Pancreas (tissue), 10 donors: ENCODE data around the gene CDHR5. TPM values are rescaled to one million over a fixed set of nuclear protein-coding genes. Genes with fewer than 3 reads are reported as not detected.

Source experiments
- ATAC-seq, 4 donors: fragments of 200-7000 bp; cut with Tn5 transposase; one replicate each; pipeline versions ENCODE4 v1.8.0 to v1.9.1; 2020; ENCODE audit warnings: mild to moderate bottlenecking in 4 of 4, moderate library complexity in 4 of 4
- DNase-seq, 6 donors: peaks; one replicate each; pipeline ENCODE4 v3.0.0-alpha.2; 2020
- FAIRE-seq: peaks from 2 replicates; lab custom pipeline; 2012; peaks lifted over from hg19 to GRCh38; lab: Jason Lieb, UNC
- H3K27ac ChIP-seq, 4 donors: fragments of 200-600 bp; sonication (generic); 1 replicate in 3 of 4; 2 replicates in 1 of 4; pipeline versions ENCODE4 v1.5.0 to v1.8.0; 2020
- H3K27me3 ChIP-seq, 4 donors: fragments of 200-600 bp; one replicate each; pipeline ENCODE4 v1.8.0; 2021
- H3K36me3 ChIP-seq, 3 donors: fragments of 200-600 bp; sonication (generic) in 1 of 3; one replicate each; pipeline versions ENCODE4 v1.5.0 to v1.8.0; 2020 to 2021
- H3K4me1 ChIP-seq, 3 donors: fragments of 200-600 bp; one replicate each; pipeline ENCODE4 v1.8.0; 2021
- H3K4me3 ChIP-seq, 4 donors: fragments of 200-600 bp; sonication (generic) in 2 of 4; one replicate each; pipeline versions ENCODE4 v1.5.0 to v1.8.0; 2020 to 2021
- H3K9me3 ChIP-seq, 4 donors: fragments of 200-600 bp; one replicate each; pipeline ENCODE4 v1.8.0; 2021
- WGBS, 2 donors: extraction: QIAGEN DNeasy Blood & Tissue Kit; methylation state at CpG; one replicate each; pipeline ENCODE4 v1.1.7; 2013; 5-methylcytosine and 5-hydroxymethylcytosine counted together
- intact Hi-C, 3 donors: fragments of 100-400 bp; cut with DNase I; formaldehyde crosslinking; loops; one replicate each; pipeline versions ENCODE4 v1.11.1 to v1.14.2; 2022
- polyA plus RNA-seq, 2 donors: library from polyadenylated mRNA; stranded (reverse); fragments of 200-250 nt; gene quantifications; one replicate each; pipeline ENCODE4 v1.2.3, GENCODE V29; 2013
- total RNA-seq, 6 donors: library from RNA; stranded (reverse); fragmentation: NEBNext Ultra II Directional in 4 of 6; extraction: Animal tissue kit (Norgen Biotek cat#: 25700) in 4 of 6; gene quantifications; one replicate each; pipeline versions ENCODE4 v1.2.1 to v1.2.4, GENCODE V29; 2021 to 2023
- TF ChIP-seq, protein P1 (sequence below), 4 donors: fragments of 200-600 bp; sonication (generic) in 3 of 4; IDR thresholded peaks; one replicate each; pipeline versions ENCODE4 v1.5.0 to v1.8.0; 2021; ENCODE audit warnings: antibody characterized with exemption in 4 of 4
- donor health status: healthy with polysubstance abuse.
- donor health status: DM: no; HTN: no; CAD: no; lungs with moderate emphysema.
- donor health status: DM: no; HTN: no; CAD: no.
- donor health status: control.
- donor health status: control.
- donor health status: Bipolar disorder and iron deficiency.
- donor health status: DM: yes; HTN: yes; CAD: no.
- donor health status: DM: no; HTN: no; CAD: no.
- donor health status: DM: no; HTN: no; CAD: no.
- donor health status: DM: yes; HTN: yes; CAD: no.

Gene CDHR5
- total and polyA plus RNA-seq, 8 donors, result 0.61 to 4.4 (median 1.5) TPM

- H3K27ac ChIP-seq, result no peak overlapping the region
- intact Hi-C loops, result no loop called here
- no peaks in the 10 kb centered on the region for H3K9me3 ChIP-seq
- TF ChIP-seq, protein P1, sequence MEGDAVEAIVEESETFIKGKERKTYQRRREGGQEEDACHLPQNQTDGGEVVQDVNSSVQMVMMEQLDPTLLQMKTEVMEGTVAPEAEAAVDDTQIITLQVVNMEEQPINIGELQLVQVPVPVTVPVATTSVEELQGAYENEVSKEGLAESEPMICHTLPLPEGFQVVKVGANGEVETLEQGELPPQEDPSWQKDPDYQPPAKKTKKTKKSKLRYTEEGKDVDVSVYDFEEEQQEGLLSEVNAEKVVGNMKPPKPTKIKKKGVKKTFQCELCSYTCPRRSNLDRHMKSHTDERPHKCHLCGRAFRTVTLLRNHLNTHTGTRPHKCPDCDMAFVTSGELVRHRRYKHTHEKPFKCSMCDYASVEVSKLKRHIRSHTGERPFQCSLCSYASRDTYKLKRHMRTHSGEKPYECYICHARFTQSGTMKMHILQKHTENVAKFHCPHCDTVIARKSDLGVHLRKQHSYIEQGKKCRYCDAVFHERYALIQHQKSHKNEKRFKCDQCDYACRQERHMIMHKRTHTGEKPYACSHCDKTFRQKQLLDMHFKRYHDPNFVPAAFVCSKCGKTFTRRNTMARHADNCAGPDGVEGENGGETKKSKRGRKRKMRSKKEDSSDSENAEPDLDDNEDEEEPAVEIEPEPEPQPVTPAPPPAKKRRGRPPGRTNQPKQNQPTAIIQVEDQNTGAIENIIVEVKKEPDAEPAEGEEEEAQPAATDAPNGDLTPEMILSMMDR (IDR thresholded peaks at IDR 0.05), result no peak
- no peaks in the 10 kb centered on the region for H3K27me3 ChIP-seq
- DNase-seq (no peak), ATAC-seq (no peak), FAIRE-seq (no peak)
- WGBS, 2 donors, result 86% methylated on average over 13 to 15 of the region's 15 CpGs
- no peaks in the 10 kb centered on the region for H3K36me3 ChIP-seq
- H3K4me3 ChIP-seq, result no peak overlapping the region
- no peaks in the 10 kb centered on the region for H3K4me1 ChIP-seq
These were observed 40.4 kb upstream of the CDHR5 start for GRCh38 chr11:665062-665703.

DNA sequence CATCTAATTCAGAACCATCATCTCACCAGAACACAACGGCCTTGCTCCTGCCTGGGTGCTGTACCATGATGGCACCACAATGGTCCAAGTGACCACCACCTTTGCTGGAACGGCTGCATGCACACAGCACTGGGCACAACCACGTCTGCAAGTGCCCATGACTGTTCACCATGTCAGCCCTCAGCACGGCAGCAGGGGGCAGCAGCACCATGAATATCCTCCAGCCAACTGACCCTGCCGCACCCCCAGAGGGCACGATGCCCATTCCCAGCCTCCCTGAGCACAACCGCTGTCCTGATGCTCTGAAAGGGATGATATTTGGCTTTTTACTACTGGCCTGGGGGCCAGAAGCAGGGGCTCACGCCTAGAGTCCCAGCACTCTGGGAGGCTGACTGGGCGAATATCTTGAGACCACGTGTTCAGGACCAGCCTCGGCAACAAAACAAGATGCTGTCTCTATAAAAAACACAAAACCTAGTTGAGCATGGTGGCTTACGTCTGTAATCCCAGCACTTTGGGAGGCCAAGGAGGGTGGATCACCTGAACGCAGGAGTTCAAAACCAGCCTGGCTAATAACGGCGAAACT is 38.0 kb upstream of the CDHR5 start:
- peaks cover 0 to 4% (median 0%) of the 10 kb centered on the region in 3 donors for H3K36me3 ChIP-seq
- H3K9me3 ChIP-seq, result no peaks in the 10 kb centered on the region
- FAIRE-seq, result no peak
- intact Hi-C loops, result loop anchor here in 2 of 3 donors (5.0 kb wide), 1 partner anchor 60 kb away; no protein-coding TSS in a partner anchor
- no peak overlapping the region for H3K27ac ChIP-seq
- H3K4me1 ChIP-seq, result no peaks in the 10 kb centered on the region
- H3K27me3 ChIP-seq, result no peaks in the 10 kb centered on the region
- WGBS, 2 donors, result 48% methylated on average over 15 of the region's 15 CpGs
- no peak overlapping the region for H3K4me3 ChIP-seq
- TF ChIP-seq, protein P1 (IDR thresholded peaks at IDR 0.05), result peak; percentile 33 to 64 (median 52)
- peak; percentile 53 to 87 (median 78) for DNase-seq
- ATAC-seq, result peak; percentile 77 to 95 (median 86)

- Histone ChIP-seq H3K27ac (no peak overlapping the region), H3K9me3 (no peaks in the 10 kb centered on the region), H3K27me3 (no peaks in the 10 kb centered on the region), H3K36me3 (peaks cover 0 to 4% (median 0%) of the 10 kb centered on the region in 3 donors), H3K4me1 (no peaks in the 10 kb centered on the region), H3K4me3 (no peak overlapping the region)
- 88 to 89% methylated on average over 19 of the region's 19 CpGs for whole genome bisulfite sequencing, 2 donors
- no peak for ATAC-seq
- no peak for DNase-seq
- TF ChIP-seq, protein P1 (IDR thresholded peaks at IDR 0.05), result no peak
- FAIRE-seq, result no peak
- intact Hi-C loops, result loop anchor here in 2 of 3 donors (5.0 kb wide), 1 partner anchor 61 kb away; no protein-coding TSS in a partner anchor
These were observed 36.1 kb upstream of the CDHR5 start for GRCh38 chr11:660681-661444.

GRCh38 chr11:660281-660680 is 35.5 kb upstream of the CDHR5 start:
- Histone ChIP-seq H3K27ac (no peak overlapping the region), H3K27me3 (no peaks in the 10 kb centered on the region), H3K9me3 (no peaks in the 10 kb centered on the region), H3K4me1 (peaks cover 0 to 3% (median 3%) of the 10 kb centered on the region in 3 donors), H3K4me3 (no peak overlapping the region), H3K36me3 (peaks cover 0 to 4% (median 0%) of the 10 kb centered on the region in 3 donors)
- intact Hi-C loops, result loop anchor here in 2 of 3 donors (5.0 kb wide), 1 partner anchor 62 kb away; no protein-coding TSS in a partner anchor
- ATAC-seq (no peak), FAIRE-seq (no peak), DNase-seq (no peak)
- TF ChIP-seq, protein P1 (IDR thresholded peaks at IDR 0.05), result no peak
- 89 to 93% methylated on average over 19 of the region's 19 CpGs for WGBS, 2 donors
